ENCODE data around the gene ALAS1. TPM values are rescaled to one million over a fixed set of nuclear protein-coding genes. Genes with fewer than 3 reads are reported as not detected.

Gene ALAS1
- total and polyA plus RNA-seq, 2 of the 13 experiments (the other 11 are each of a cell fraction or from before 2014, with no cell fraction given) = 36.0 to 43.2 TPM

GRCh38 chr3:52195291-52195597 is 2.7 kb upstream of the ALAS1 start:
- Histone ChIP-seq H3K4me2 (ENCODE audit: low read depth, low read length) (no peak overlapping the region), H3K79me2 (ENCODE audit: insufficient read depth, low read length) (peaks cover 11% of the 10 kb centered on the region), H3K4me1 (ENCODE audit: insufficient read depth, low read length) (peaks cover 51% of the 10 kb centered on the region), H3K27me3 (ENCODE audit: control insufficient read depth in 1 of 2, insufficient read depth in 2 of 2, low read length in 2 of 2) (peaks cover 0 to 8% of the 10 kb centered on the region in 2 experiments; a peak in 1 of 5 replicates), H2AFZ (ENCODE audit: low read length) (no peak overlapping the region), H3K9me3 (ENCODE audit: low read length) (no peaks in the 10 kb centered on the region), H3K36me3 (replicated peaks in 1 of 2; ENCODE audit: control insufficient read depth in 1 of 2, insufficient read depth in 2 of 2, low read length in 2 of 2) (peaks cover 0 to 4% of the 10 kb centered on the region in 2 experiments; a peak in 1 of 5 replicates), H3K9ac (ENCODE audit: insufficient read depth, low read depth, low read length) (no peak overlapping the region), H3K27ac (ENCODE audit: extremely low read length, insufficient read depth, low read length) (no peak overlapping the region), H3K4me3 (replicated peaks in 1 of 3; ENCODE audit: insufficient read depth in 1 of 3, low read depth in 2 of 3, low read length in 3 of 3) (no peak overlapping the region), H4K20me1 (ENCODE audit: insufficient read depth, low read length) (no peaks in the 10 kb centered on the region)
- no peak for DNase-seq (ENCODE audit: low spot score)
- peak; percentile 48 for TF ChIP-seq PCBP2 (optimal IDR thresholded peaks at IDR 0.05; ENCODE audit: low read depth, low read length, poor library complexity, severe bottlenecking)
- TF ChIP-seq SNAI1 (CRISPR knock-in tag; IDR thresholded peaks at IDR 0.05; ENCODE audit: borderline replicate concordance) = no peak
- POLR2A ChIA-PET = no interaction called here
- no peak for ATAC-seq
- CTCF ChIA-PET (ENCODE audit: low intra/inter-chr PET ratio, low total read pairs) = no interaction called here
- 73% methylated on average over 3 of the region's 3 CpGs for WGBS (ENCODE audit: low lambda C conversion rate)
- no TSS peak for BruUV-seq (replicated peaks)
- in situ Hi-C loops (cut with HindIII; ENCODE audit: extremely low pct_ligation_motif_present, low pct_unique_long_range_greater_than_20kb) = no loop called here
- no peak for FAIRE-seq
- intact Hi-C loops (cut with micrococcal nuclease; ENCODE audit: unreplicated experiment) = no loop called here

GRCh38 chr3:52195823-52196331 is 2.1 kb upstream of the ALAS1 start:
- DNase-seq (ENCODE audit: low spot score) = peak; percentile 61
- FAIRE-seq = no peak
- POLR2A ChIA-PET = interaction anchor here (1.8 to 4.3 kb wide), 3 partner anchors 15 to 41 kb away, joined by 6 to 24 read pairs (median 12); partner anchors contain the start of gene POC1A
- Histone ChIP-seq H3K9ac (ENCODE audit: insufficient read depth, low read depth, low read length) (no peak overlapping the region), H3K9me3 (ENCODE audit: low read length) (no peaks in the 10 kb centered on the region), H3K36me3 (replicated peaks in 1 of 2; ENCODE audit: control insufficient read depth in 1 of 2, insufficient read depth in 2 of 2, low read length in 2 of 2) (peaks cover 0 to 4% of the 10 kb centered on the region in 2 experiments; a peak in 1 of 5 replicates), H3K4me2 (ENCODE audit: low read depth, low read length) (peak overlapping the region; percentile 45), H4K20me1 (ENCODE audit: insufficient read depth, low read length) (no peaks in the 10 kb centered on the region), H3K4me1 (ENCODE audit: insufficient read depth, low read length) (peaks cover 52% of the 10 kb centered on the region), H3K27ac (ENCODE audit: extremely low read length, insufficient read depth, low read length) (no peak overlapping the region), H3K27me3 (ENCODE audit: control insufficient read depth in 1 of 2, insufficient read depth in 2 of 2, low read length in 2 of 2) (peaks cover 0 to 8% of the 10 kb centered on the region in 2 experiments; a peak in 1 of 5 replicates), H2AFZ (ENCODE audit: low read length) (peak overlapping the region; percentile 58), H3K4me3 (replicated peaks in 1 of 3; ENCODE audit: insufficient read depth in 1 of 3, low read depth in 2 of 3, low read length in 3 of 3) (peak overlapping the region in 1 of 3 experiments; percentile 18; a peak in 1 of 6 replicates), H3K79me2 (ENCODE audit: insufficient read depth, low read length) (peaks cover 11% of the 10 kb centered on the region)
- TF ChIP-seq PHF21A (CRISPR knock-in tag; IDR thresholded peaks at IDR 0.05) (no peak), GATAD2A (CRISPR knock-in tag; IDR thresholded peaks at IDR 0.05) (peak; percentile 16; the same call in 1 of the 2 replicates), CEBPG (CRISPR knock-in tag; IDR thresholded peaks at IDR 0.05) (peak; percentile 38; the same call in 1 of the 2 replicates), TARDBP (CRISPR knock-in tag; IDR thresholded peaks at IDR 0.05) (no peak), ZNF142 (CRISPR knock-in tag; IDR thresholded peaks at IDR 0.05) (no peak), CEBPB (IDR thresholded peaks at IDR 0.05; ENCODE audit: borderline replicate concordance, low read depth, low read length) (peak; percentile 63; the same call in 1 of the 2 replicates), ZNF761 (CRISPR knock-in tag; conservative IDR thresholded peaks at IDR 0.05) (no peak), CCDC6 (CRISPR knock-in tag; IDR thresholded peaks at IDR 0.05) (no peak), ZNF678 (CRISPR knock-in tag; IDR thresholded peaks at IDR 0.05) (no peak)
- intact Hi-C loops (cut with micrococcal nuclease; ENCODE audit: unreplicated experiment) = no loop called here
- CTCF ChIA-PET (ENCODE audit: low intra/inter-chr PET ratio, low total read pairs) = no interaction called here
- BruUV-seq (replicated peaks) = no TSS peak
- in situ Hi-C loops (cut with HindIII; ENCODE audit: extremely low pct_ligation_motif_present, low pct_unique_long_range_greater_than_20kb) = no loop called here
- peak; percentile 6; the same call in 1 of the 3 replicates for ATAC-seq
- 34% methylated on average over 10 of the region's 10 CpGs for WGBS (ENCODE audit: low lambda C conversion rate)

Measured in HepG2 (cell line).